Activated CD8-positive, alpha-beta memory T cell treated with anti-CD3 and anti-CD28 coated beads, Interleukin-2, amount 50 U/mL, for 1 hour (primary cell): Measurements from ENCODE around the gene THBS1.

Experiments
- DNase-seq: peaks from one replicate; pipeline ENCODE4 v3.0.0-alpha.2; 2020; ENCODE audit errors: extremely low read depth

THBS1 gene

GRCh38 chr15:39580485-39581241 lies at the start of gene THBS1:
Gene THBS1 (plus strand): TSS chr15:39581079. CDS start chr15:39581858, 779 bp downstream.
- no peak for DNase-seq

GRCh38 chr15:39534996-39535395 lies 45.9 kb upstream of the THBS1 start:
- DNase-seq = no peak

DNA sequence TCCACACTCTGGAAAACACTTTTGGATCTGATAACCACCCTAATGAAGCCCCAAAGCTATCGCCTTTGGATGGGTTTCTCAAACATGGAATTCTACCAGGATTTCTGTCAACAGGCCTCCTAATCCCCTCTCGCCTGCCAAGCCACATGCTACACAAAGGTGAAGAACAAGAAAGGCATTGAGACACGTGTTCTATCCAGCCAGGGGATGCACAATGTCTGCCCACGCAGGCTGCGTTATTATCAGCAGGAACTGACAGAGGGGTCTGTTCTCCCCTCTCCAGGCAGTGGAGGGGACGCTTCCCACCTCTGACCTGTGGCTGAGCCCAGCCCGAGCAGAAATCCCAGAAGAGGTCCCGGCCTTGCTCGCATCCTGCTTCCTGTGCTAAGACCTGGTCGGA lies 45.4 kb upstream of the THBS1 start:
- DNase-seq = no peak

- DNase-seq = no peak
Measured at GRCh38 chr15:39538936-39539335, 41.9 kb upstream of the THBS1 start.

DNA sequence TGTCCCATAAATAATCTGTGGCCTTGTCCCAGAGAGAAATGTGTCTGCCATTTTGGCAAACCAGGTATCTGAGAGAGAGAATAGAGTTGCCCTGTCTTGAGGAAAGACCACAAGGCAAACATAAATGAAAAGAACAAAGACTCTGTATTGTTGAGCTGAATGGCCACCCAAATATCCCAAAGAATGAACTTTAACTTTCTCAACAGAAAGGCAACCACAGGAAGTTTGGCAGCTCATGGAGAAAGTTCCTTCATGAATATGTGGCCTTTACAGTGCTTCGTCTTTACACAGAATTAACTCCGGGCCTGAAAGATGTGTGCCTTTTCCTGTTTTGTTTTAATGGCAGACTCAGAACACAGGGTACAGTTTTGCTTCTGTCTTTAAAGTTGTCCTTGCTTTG lies 41.4 kb upstream of the THBS1 start:
- DNase-seq = no peak

GRCh38 chr15:39539973-39540558 lies 40.8 kb upstream of the THBS1 start:
- DNase-seq = no peak

DNA sequence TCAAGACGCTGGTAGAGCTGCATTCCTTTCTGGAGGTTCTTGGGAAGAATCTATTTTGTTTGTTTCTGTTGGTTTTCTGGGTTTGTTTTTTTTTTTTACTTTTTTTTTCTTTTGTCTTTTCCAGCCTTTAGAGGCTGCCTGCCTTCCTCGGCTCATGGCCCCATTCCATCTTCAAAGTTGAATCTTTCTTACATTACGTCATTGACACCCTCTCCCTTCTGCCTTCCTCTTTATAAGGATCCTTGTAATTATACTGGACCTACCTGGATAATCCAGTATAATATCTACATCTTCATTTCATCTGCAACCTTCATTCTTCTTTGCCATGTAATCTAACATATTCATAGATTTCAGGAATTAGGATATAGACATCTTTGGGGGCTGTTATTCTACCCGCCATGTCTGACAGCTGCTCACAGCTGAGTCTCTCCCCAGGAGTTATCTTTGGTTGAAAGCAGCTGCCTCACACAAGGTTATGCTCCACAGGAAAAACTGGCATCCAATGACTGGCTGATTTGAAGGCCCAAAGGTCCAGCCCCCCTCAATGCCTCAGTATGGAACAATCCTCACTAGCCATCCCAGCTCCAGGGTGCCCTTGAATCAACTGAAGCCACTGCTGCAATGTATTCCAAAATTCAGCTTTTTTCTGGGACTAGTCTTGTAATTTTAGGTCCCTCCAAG lies 38.4 kb upstream of the THBS1 start:
- DNase-seq = no peak

GRCh38 chr15:39543651-39544050 lies 37.2 kb upstream of the THBS1 start:
- no peak for DNase-seq

DNA sequence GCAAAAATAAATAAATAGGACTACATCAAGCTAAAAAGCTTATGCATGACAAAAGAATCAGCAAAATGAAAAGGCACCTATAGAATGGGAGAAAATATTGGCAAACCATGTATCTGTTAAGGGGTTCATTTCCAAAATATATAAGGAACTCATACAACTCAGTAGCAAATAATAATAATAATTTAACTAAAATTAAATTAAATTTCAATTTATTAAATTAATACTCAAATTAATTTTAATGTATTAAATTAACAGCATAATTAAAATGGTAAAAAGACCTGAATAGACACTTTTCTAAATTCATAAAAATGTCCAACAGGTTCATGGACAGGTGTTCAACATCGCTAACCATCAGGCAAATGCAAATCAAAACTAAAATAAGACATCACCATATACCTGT lies 34.0 kb upstream of the THBS1 start:
- no peak for DNase-seq

DNA sequence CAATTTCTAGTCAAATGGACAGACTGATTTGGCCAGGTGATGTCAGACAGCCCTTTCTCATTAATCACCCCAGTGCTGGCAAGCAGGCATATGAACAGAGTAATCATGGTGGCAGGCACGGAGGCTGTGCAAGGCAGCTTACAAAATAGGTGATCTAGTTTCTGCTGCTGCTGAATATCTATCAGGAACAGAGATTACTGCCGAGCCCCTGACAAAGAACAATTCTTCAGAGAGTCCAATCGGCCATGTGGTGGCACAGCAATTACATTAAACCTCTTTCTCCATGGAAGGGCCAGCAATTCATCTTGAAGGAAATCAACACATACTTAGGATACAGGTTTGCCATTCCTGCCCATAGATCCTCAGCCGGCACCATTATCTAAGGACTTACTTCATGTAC lies 32.3 kb upstream of the THBS1 start:
- no peak for DNase-seq

DNA sequence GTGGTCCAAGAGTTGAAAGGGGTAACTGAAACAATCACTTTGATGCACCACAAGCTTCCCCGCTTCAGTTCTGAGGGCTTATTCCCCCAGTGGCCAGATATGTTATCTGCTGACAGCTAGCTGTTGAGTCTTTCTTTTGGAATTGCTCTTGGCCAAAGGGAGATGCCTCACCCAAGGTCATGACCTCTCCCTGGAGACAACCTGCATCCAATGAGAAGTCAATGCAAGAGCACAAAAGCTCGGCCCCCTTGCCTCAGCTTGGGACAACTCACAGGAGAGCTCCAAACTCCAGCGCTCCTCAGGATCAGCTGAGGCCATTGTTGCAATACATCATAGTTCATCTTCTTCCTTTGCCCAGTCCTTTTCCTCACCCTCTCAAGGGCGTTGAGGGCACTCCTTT lies 31.0 kb upstream of the THBS1 start:
- DNase-seq = no peak

GRCh38 chr15:39551476-39551875 lies 29.4 kb upstream of the THBS1 start:
- no peak for DNase-seq

DNA sequence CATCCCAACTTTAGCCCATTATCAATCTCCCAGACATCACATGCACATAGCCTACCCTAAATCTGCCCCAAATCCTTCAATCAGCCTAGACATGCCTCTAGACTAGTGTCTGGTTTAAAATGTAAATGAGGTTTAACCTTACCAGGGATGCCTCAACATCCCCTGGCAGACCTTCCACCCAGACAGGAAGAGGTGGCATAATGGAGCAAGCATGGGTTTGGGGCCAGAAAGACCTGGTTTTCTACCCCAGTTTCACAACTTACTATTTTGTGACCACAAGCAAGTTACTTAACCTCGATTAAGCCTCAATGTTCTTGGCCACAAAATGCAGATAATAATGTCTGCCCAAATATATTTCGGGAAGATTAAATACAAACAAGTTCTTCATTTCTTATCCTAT lies 28.3 kb upstream of the THBS1 start:
- DNase-seq = no peak

DNA sequence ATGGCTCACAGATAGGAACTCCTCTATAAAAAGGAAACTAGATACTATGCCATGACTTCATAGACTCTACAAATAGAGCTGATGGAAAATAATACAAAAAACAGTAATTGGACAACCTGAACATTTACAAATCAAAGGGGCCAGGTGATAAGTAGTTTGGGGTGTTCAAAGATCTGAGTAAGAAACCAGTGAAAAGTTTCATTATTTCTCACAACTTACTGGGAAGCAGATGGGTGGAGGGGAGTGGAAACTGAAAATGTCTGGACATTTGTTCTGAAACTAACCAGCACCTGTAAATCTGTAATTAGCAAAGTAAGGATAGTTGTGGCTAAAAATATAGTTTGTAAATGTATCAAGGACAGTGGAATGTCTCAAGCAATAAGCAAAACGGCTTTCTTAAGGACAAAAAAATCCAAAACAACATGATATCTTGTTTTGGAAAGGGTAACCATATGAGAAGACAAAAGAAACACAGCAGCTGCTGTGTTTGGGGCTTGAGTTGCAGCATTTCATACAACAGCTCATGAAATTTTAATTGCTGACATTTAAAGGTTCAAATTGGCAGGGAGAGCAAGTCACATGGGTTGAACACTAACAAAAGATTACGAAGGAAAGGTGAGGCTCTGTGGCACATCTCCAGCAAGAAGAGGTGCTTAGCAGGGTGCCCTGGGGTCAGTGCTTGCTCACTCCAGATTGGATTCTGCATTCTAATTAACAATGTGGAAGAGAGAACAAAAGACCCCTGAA lies 26.8 kb upstream of the THBS1 start:
- no peak for DNase-seq

GRCh38 chr15:39554746-39555387 lies 26.0 kb upstream of the THBS1 start:
- no peak for DNase-seq

- no peak for DNase-seq
Measured at GRCh38 chr15:39555885-39556284, 25.0 kb upstream of the THBS1 start.

GRCh38 chr15:39556461-39556860 lies 24.4 kb upstream of the THBS1 start:
- DNase-seq = no peak

DNA sequence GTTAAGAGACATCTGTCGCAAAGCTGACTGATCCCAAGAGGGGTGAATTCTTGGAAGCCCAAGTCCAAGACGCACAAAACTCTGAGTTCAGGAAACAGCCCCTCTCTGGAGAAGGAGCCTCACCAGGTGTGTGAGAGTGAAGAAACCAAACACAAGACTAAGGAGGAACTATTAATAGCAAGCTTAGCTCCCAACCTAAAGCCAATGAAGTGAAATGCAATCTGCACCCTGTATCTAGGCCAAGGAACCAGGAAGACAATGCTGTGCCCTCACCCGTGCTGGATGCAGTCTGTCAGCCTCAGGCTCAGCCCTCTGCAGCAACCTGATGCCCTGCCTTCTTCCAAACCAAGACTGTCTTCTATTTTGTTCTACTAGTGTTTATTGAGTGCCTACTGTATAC lies 22.5 kb upstream of the THBS1 start:
- DNase-seq = no peak

DNA sequence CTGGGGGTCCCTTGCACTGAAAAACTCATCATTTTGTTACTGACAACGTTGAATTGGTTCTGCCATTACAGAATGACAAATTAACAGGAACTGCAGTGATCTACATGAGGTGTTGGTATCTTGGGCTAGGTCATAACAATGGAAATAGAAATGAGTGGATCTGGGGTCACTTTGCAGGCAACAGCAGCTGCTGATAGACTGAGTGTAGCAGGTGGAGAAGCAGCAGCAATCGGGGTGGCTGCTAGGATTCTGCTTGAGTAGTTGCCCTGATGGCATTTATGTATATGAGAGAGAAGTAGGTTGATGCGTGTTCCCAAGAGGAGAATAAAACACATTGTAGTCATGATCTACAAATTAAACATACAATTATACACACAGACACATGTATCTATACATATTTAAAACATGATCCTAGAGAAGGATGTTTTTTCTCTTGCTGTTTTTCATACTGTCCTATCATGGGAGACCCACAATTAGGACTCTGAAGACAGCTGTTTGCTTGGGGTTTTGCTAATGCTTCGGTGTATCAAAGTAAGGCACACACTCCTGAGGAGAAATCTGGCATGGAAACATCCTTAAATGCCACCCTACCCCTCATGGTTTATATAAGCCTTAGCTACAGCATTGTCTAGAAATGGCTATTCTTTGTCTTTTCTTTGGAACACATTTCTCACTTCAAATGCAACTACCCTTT lies 15.8 kb upstream of the THBS1 start:
- DNase-seq = no peak

GRCh38 chr15:39565851-39566250 lies 15.0 kb upstream of the THBS1 start:
- no peak for DNase-seq

DNA sequence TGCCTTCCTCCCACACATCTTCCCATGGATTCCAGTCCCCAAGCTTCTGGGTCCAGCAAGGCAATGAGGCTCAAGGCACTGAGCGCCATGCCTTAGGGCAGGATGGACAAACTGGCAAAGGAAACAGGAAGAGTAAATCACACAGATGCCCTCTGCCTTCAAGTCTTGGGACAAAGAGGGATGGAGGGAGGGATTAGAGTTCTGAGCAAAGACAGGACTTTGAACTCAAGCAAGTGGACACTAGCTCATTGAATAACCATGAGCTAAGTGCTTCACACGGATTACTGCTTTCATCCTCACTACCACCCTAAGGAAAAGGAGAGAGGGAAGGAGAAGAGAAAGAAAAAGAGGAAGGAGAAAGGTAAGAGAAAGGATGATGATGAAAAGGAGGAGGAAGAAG lies 7.6 kb upstream of the THBS1 start:
- DNase-seq = no peak
